ENCODE measurements around the gene MATN1. TPM values are rescaled to one million over a fixed set of nuclear protein-coding genes. Genes with fewer than 3 reads are reported as not detected.

The MATN1 gene
- total RNA-seq, 1 donor from 2014 or later = not detected

- no peak for DNase-seq (ENCODE audit: low spot score)
- intact Hi-C loops (cut with DNase I) = no loop called here
Observed at GRCh38 chr1:30678209-30678608, 45.2 kb downstream of the MATN1 start.

- intact Hi-C loops (cut with DNase I) = no loop called here
- DNase-seq (ENCODE audit: low spot score) = no peak
Observed at GRCh38 chr1:30677471-30677870, 45.9 kb downstream of the MATN1 start.

GRCh38 chr1:30675761-30676160 lies 47.6 kb downstream of the MATN1 start:
- intact Hi-C loops (cut with DNase I) = no loop called here
- DNase-seq (ENCODE audit: low spot score) = no peak

GRCh38 chr1:30675289-30675688 lies 48.1 kb downstream of the MATN1 start:
- intact Hi-C loops (cut with DNase I) = no loop called here

GRCh38 chr1:30673395-30673794 lies 50.0 kb downstream of the MATN1 start:
- DNase-seq (ENCODE audit: low spot score) = no peak
- intact Hi-C loops (cut with DNase I) = no loop called here

More at GRCh38 chr1:30675289-30675688, 48.1 kb downstream of the MATN1 start:
- DNase-seq (ENCODE audit: low spot score) = no peak

- no peak for DNase-seq (ENCODE audit: low spot score)
- intact Hi-C loops (cut with DNase I) = no loop called here
Observed at GRCh38 chr1:30672661-30673060, 50.7 kb downstream of the MATN1 start.

GRCh38 chr1:30670240-30671060 lies 52.9 kb downstream of the MATN1 start:
- no peak for DNase-seq (ENCODE audit: low spot score)
- intact Hi-C loops (cut with DNase I) = no loop called here

GRCh38 chr1:30668546-30669327 lies 54.6 kb downstream of the MATN1 start:
- intact Hi-C loops (cut with DNase I) = no loop called here
- DNase-seq (ENCODE audit: low spot score) = peak; percentile 60

- DNase-seq (ENCODE audit: low spot score) = no peak
- intact Hi-C loops (cut with DNase I) = no loop called here
Observed at GRCh38 chr1:30668024-30668423, 55.4 kb downstream of the MATN1 start.

- no peak for DNase-seq (ENCODE audit: low spot score)
- intact Hi-C loops (cut with DNase I) = no loop called here
Observed at GRCh38 chr1:30666756-30667273, 56.6 kb downstream of the MATN1 start.

- intact Hi-C loops (cut with DNase I) = no loop called here
- peak; percentile 63 for DNase-seq (ENCODE audit: low spot score)
Observed at GRCh38 chr1:30665216-30666010, 58.0 kb downstream of the MATN1 start.

GRCh38 chr1:30664103-30664755 lies 59.2 kb downstream of the MATN1 start:
- peak; percentile 31 for DNase-seq (ENCODE audit: low spot score)
- intact Hi-C loops (cut with DNase I) = no loop called here

GRCh38 chr1:30663596-30664091 lies 59.7 kb downstream of the MATN1 start:
- peak; percentile 63 for DNase-seq (ENCODE audit: low spot score)
- intact Hi-C loops (cut with DNase I) = no loop called here

- intact Hi-C loops (cut with DNase I) = no loop called here
- DNase-seq (ENCODE audit: low spot score) = peak; percentile 38
Observed at GRCh38 chr1:30662291-30662840, 61.0 kb downstream of the MATN1 start.

- DNase-seq (ENCODE audit: low spot score) = peak; percentile 43
- intact Hi-C loops (cut with DNase I) = no loop called here
Observed at GRCh38 chr1:30661311-30661710, 62.1 kb downstream of the MATN1 start.
